ENCODE data around the gene MROH9. TPM values are rescaled to one million over a fixed set of nuclear protein-coding genes. Genes with fewer than 3 reads are reported as not detected.

The MROH9 gene
- total RNA-seq (2022; extraction: Qiagen RNA extraction), result not detected in 5 replicates

GRCh38 chr1:170935231-170935630 lies at the start of gene MROH9:
TSS of gene MROH9 (plus strand) at chr1:170935534. CDS start at chr1:170945557, 10,023 bp downstream.

GRCh38 chr1:171090604-171091003 lies 155.3 kb downstream of the MROH9 start, which contains the start of gene FMO3:
TSS of gene FMO3 (plus strand) at chr1:171090905. CDS start at chr1:171092659, 1,754 bp downstream.

Other genes starting within 250 kb of the MROH9 start
- not detected in 5 replicates for gene FMO3, start 155.4 kb downstream of the MROH9 start, total RNA-seq (2022; extraction: Qiagen RNA extraction)
- not detected in 5 replicates for gene FMO2, start 249.8 kb downstream of the MROH9 start, total RNA-seq (2022; extraction: Qiagen RNA extraction)